HepG2 (cell line): ENCODE data around the gene IFNL2. TPM values are rescaled to one million over a fixed set of nuclear protein-coding genes. Genes with fewer than 3 reads are reported as not detected.

ENCODE experiments used
- ATAC-seq: fragments of 200-7000 bp; cut with Tn5 transposase; 3 replicates; pipeline ENCODE4 v1.9.1; 2020; ENCODE audit warnings: mild to moderate bottlenecking, moderate library complexity
- BruUV-seq: library from RNA; stranded (reverse); fragments of 400-500 nt; replicated peaks from 2 replicates; lab custom pipeline; 2021; lab: Mats Ljungman, UMichigan
- CTCF ChIA-PET: fragments of 300-600 bp; formaldehyde crosslinking; extraction: SDS; loops from one replicate; lab custom pipeline; 2021; ENCODE audit warnings: low total read pairs, inconsistent platforms, low intra/inter-chr PET ratio; lab: Yijun Ruan, JAX
- POLR2A ChIA-PET: fragments of 350-600 bp; sonication (Branson Sonifier 250); formaldehyde crosslinking; loops from one replicate; lab custom pipeline; 2020; ENCODE audit warnings: antibody characterized with exemption, inconsistent platforms; lab: Yijun Ruan, JAX
- DNase-seq: peaks from one replicate; pipeline ENCODE4 v3.0.0-alpha.2; 2015; ENCODE audit warnings: low spot score
- FAIRE-seq: peaks from 3 replicates; lab custom pipeline; 2011; peaks lifted over from hg19 to GRCh38; lab: Jason Lieb, UNC
- H2AFZ ChIP-seq: one replicate; pipeline ENCODE4 v1.6.1; 2011; ENCODE audit warnings: low read length, inconsistent platforms
- H3K27ac ChIP-seq: fragments of 300-600 bp; 3 replicates; pipeline ENCODE4 v1.8.0; 2011; ENCODE audit warnings: mixed run types, mild to moderate bottlenecking, mixed read lengths, low read length, inconsistent platforms; ENCODE audit not compliant: insufficient read depth; ENCODE audit errors: extremely low read length
- H3K27me3 ChIP-seq, 2 experiments: fragments of 200-600 bp in 1 of 2; 2 replicates in 1 of 2; 3 replicates in 1 of 2; pipeline versions ENCODE4 v1.6.0 to v1.8.0; 2011; ENCODE audit warnings: low read length in 2 of 2, mild to moderate bottlenecking in 2 of 2, moderate library complexity in 2 of 2, inconsistent platforms in 1 of 2; ENCODE audit not compliant: insufficient read depth in 2 of 2, control insufficient read depth in 1 of 2
- H3K36me3 ChIP-seq, 2 experiments: fragments of 200-600 bp in 1 of 2; replicated peaks in 1 of 2; 2 replicates in 1 of 2; 3 replicates in 1 of 2; pipeline versions ENCODE4 v1.5.1 to v1.8.0; 2011; ENCODE audit warnings: low read length in 2 of 2, inconsistent platforms in 1 of 2; ENCODE audit not compliant: insufficient read depth in 2 of 2, control insufficient read depth in 1 of 2
- H3K4me1 ChIP-seq: 2 replicates; pipeline ENCODE4 v1.5.1; 2012; ENCODE audit warnings: low read length, inconsistent platforms; ENCODE audit not compliant: insufficient read depth
- H3K4me2 ChIP-seq: 2 replicates; pipeline ENCODE4 v1.6.0; 2011; ENCODE audit warnings: low read depth, low read length, inconsistent platforms
- H3K4me3 ChIP-seq, 3 experiments: fragments of 200-600 bp in 1 of 3; sonication (generic), shearing (Covaris generic) in 1 of 3; replicated peaks in 1 of 3; 2 replicates each; pipeline ENCODE4 v1.5.1; 2011 to 2016; ENCODE audit warnings: low read length in 3 of 3, inconsistent platforms in 2 of 3, low read depth in 2 of 3, mild to moderate bottlenecking in 2 of 3, control low read depth in 1 of 3, mixed read lengths in 1 of 3; ENCODE audit not compliant: insufficient read depth in 1 of 3
- H3K79me2 ChIP-seq: one replicate; pipeline ENCODE4 v1.6.1; 2011; ENCODE audit warnings: low read length, inconsistent platforms; ENCODE audit not compliant: insufficient read depth
- H3K9ac ChIP-seq: 2 replicates; pipeline ENCODE4 v1.6.0; 2011; ENCODE audit warnings: mild to moderate bottlenecking, low read depth, low read length, inconsistent platforms; ENCODE audit not compliant: insufficient read depth
- H3K9me3 ChIP-seq: 2 replicates; pipeline ENCODE4 v1.5.1; 2012; ENCODE audit warnings: mild to moderate bottlenecking, low read length
- H4K20me1 ChIP-seq: 2 replicates; pipeline ENCODE4 v1.6.0; 2011; ENCODE audit warnings: inconsistent platforms, mild to moderate bottlenecking, low read length, moderate library complexity; ENCODE audit not compliant: insufficient read depth
- ELK4 ChIP-seq: sonication (generic); formaldehyde crosslinking; IDR thresholded peaks from 2 replicates; pipeline ENCODE4 v1.9.0; 2021; ENCODE audit warnings: missing genetic modification reagents, borderline replicate concordance
- FOSL2 ChIP-seq: sonication (generic); formaldehyde crosslinking; IDR thresholded peaks from 2 replicates; pipeline ENCODE4 v1.4.0; 2020; ENCODE audit warnings: missing genetic modification reagents
- STAG1 ChIP-seq: sonication (generic); formaldehyde crosslinking; IDR thresholded peaks from 2 replicates; pipeline ENCODE4 v1.4.0; 2020; ENCODE audit warnings: missing genetic modification reagents
- ZSCAN31 ChIP-seq: sonication (generic); formaldehyde crosslinking; IDR thresholded peaks from 2 replicates; pipeline ENCODE4 v1.5.0; 2020; ENCODE audit warnings: low read depth, mild to moderate bottlenecking, missing genetic modification reagents
- WGBS: methylation state at CpG from one replicate; pipeline ENCODE4 v1.1.6; 2017; ENCODE audit warnings: low lambda C conversion rate; 5-methylcytosine and 5-hydroxymethylcytosine counted together
- in situ Hi-C: cut with HindIII; loops from 2 replicates; pipeline ENCODE4 v1.10.0; 2017; ENCODE audit warnings: low pct_unique_long_range_greater_than_20kb; ENCODE audit not compliant: extremely low pct_ligation_motif_present
- intact Hi-C: fragments of 100-400 bp; cut with micrococcal nuclease; formaldehyde crosslinking; loops from one replicate; pipeline ENCODE4 v1.10.0; 2022; ENCODE audit not compliant: unreplicated experiment
- polyA plus RNA-seq, 8 experiments: library from polyadenylated mRNA; depleted of rRNA in 3 of 8; stranded (reverse) in 7 of 8; unstranded in 1 of 8; fragments of >200 nt; fragmentation: Illumina TruSeq in 4 of 8; extraction: Trizol in 4 of 8; gene quantifications; 2 replicates each; pipeline versions ENCODE4 v1.2.1 to v1.2.3, GENCODE V29; 2011 to 2016; ENCODE audit warnings: low read depth in 4 of 8, missing spikeins in 1 of 8, mixed read lengths in 1 of 8; ENCODE audit not compliant: insufficient read depth in 1 of 8
- total RNA-seq, 5 experiments: library from RNA; depleted of rRNA; stranded (reverse); fragments of >200 nt; fragmentation: Illumina TruSeq; extraction: Trizol; gene quantifications; 2 replicates each; pipeline ENCODE4 v1.2.3, GENCODE V29; 2016; ENCODE audit warnings: low read depth in 1 of 5
- TF ChIP-seq, protein P1 (sequence below): sonication (generic); formaldehyde crosslinking; IDR thresholded peaks from 2 replicates; pipeline ENCODE4 v1.5.0; 2020; ENCODE audit warnings: mild to moderate bottlenecking, missing genetic modification reagents, moderate library complexity

Gene IFNL2
- total and polyA plus RNA-seq, 2 of the 13 experiments (the other 11 are each of a cell fraction or from before 2014, with no cell fraction given) = not detected

GRCh38 chr19:39224910-39225309 is 43.3 kb upstream of the IFNL2 start:
- ChIA-PET CTCF (no interaction called here), POLR2A (no interaction called here)
- ATAC-seq = no peak
- H3K79me2 ChIP-seq = no peaks in the 10 kb centered on the region
- no peak overlapping the region for H3K4me2 ChIP-seq
- H3K9me3 ChIP-seq = no peaks in the 10 kb centered on the region
- H4K20me1 ChIP-seq = no peaks in the 10 kb centered on the region
- no peaks in the 10 kb centered on the region; a peak in 2 of 5 replicates for H3K27me3 ChIP-seq
- no peaks in the 10 kb centered on the region for H3K4me1 ChIP-seq
- H3K36me3 ChIP-seq = no peaks in the 10 kb centered on the region
- FAIRE-seq = no peak
- in situ Hi-C loops (no loop called here), intact Hi-C loops (no loop called here)
- 0% methylated on average over 2 of the region's 3 CpGs for whole genome bisulfite sequencing
- TF ChIP-seq FOSL2 (peak; percentile 72), STAG1 (0 out of 2 replicates have a peak, but pooled peaks have one; percentile 7), ZSCAN31 (no peak), ELK4 (no peak)
- TF ChIP-seq, protein P1, sequence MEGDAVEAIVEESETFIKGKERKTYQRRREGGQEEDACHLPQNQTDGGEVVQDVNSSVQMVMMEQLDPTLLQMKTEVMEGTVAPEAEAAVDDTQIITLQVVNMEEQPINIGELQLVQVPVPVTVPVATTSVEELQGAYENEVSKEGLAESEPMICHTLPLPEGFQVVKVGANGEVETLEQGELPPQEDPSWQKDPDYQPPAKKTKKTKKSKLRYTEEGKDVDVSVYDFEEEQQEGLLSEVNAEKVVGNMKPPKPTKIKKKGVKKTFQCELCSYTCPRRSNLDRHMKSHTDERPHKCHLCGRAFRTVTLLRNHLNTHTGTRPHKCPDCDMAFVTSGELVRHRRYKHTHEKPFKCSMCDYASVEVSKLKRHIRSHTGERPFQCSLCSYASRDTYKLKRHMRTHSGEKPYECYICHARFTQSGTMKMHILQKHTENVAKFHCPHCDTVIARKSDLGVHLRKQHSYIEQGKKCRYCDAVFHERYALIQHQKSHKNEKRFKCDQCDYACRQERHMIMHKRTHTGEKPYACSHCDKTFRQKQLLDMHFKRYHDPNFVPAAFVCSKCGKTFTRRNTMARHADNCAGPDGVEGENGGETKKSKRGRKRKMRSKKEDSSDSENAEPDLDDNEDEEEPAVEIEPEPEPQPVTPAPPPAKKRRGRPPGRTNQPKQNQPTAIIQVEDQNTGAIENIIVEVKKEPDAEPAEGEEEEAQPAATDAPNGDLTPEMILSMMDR (CRISPR knock-in tag) = peak; percentile 20; the same call in 1 of the 2 replicates
- no peak overlapping the region for H3K9ac ChIP-seq
- BruUV-seq = no TSS peak
- no peak overlapping the region for H3K4me3 ChIP-seq
- DNase-seq = peak; percentile 18
- H2AFZ ChIP-seq = no peak overlapping the region
- no peak overlapping the region for H3K27ac ChIP-seq
